Karpas-422 (cell line): ENCODE data around the gene GNG4. TPM values are rescaled to one million over a fixed set of nuclear protein-coding genes. Genes with fewer than 3 reads are reported as not detected.
"Not testable (repeated sequence)": the region's sequence is repeated elsewhere in the genome, so short reads cannot be mapped to it uniquely, and the experiment has no call there.

Source experiments
- DNase-seq: peaks from one replicate; pipeline ENCODE4 v3.0.0-alpha.2; 2015
- H2AFZ ChIP-seq: fragments of 200-600 bp; sonication (generic); 2 replicates; pipeline ENCODE4 v1.6.1; 2014; ENCODE audit warnings: antibody characterized with exemption, low read length, mixed read lengths
- H3K27ac ChIP-seq: fragments of 200-600 bp; sonication (generic); 2 replicates; pipeline ENCODE4 v1.5.1; 2014; ENCODE audit warnings: mild to moderate bottlenecking, low read length, moderate library complexity
- H3K27me3 ChIP-seq: fragments of 200-600 bp; sonication (generic); 2 replicates; pipeline ENCODE4 v1.6.1; 2014; ENCODE audit warnings: low read length, mixed read lengths
- H3K36me3 ChIP-seq: fragments of 200-600 bp; sonication (generic); 2 replicates; pipeline ENCODE4 v1.6.1; 2014; ENCODE audit warnings: low read length, mixed read lengths; ENCODE audit not compliant: insufficient read depth
- H3K4me1 ChIP-seq: fragments of 200-600 bp; sonication (generic); 2 replicates; pipeline ENCODE4 v1.6.1; 2014; ENCODE audit warnings: mild to moderate bottlenecking, low read length, mixed read lengths
- H3K4me2 ChIP-seq: fragments of 200-600 bp; sonication (generic); 2 replicates; pipeline ENCODE4 v1.6.1; 2014; ENCODE audit warnings: low read length, low read depth, mild to moderate bottlenecking; ENCODE audit not compliant: poor library complexity, severe bottlenecking
- H3K4me3 ChIP-seq: fragments of 200-600 bp; sonication (generic); 2 replicates; pipeline ENCODE4 v1.5.1; 2014; ENCODE audit warnings: mild to moderate bottlenecking, antibody characterized with exemption, low read length, mixed read lengths
- H3K79me2 ChIP-seq: fragments of 200-600 bp; sonication (generic); 2 replicates; pipeline ENCODE4 v1.6.1; 2014; ENCODE audit warnings: mild to moderate bottlenecking, low read length, mixed read lengths
- H3K9ac ChIP-seq: fragments of 200-600 bp; sonication (generic); 2 replicates; pipeline ENCODE4 v1.6.0; 2014; ENCODE audit warnings: low read length
- H3K9me2 ChIP-seq: fragments of 200-600 bp; sonication (generic), shearing (Covaris generic); replicated peaks from 2 replicates; pipeline ENCODE4 v1.6.0; 2014; ENCODE audit warnings: mild to moderate bottlenecking, low read length, moderate library complexity; ENCODE audit not compliant: insufficient read depth
- H3K9me3 ChIP-seq: fragments of 300-700, 200-600 bp; sonication (generic); 2 replicates; pipeline ENCODE4 v1.6.1; 2014; ENCODE audit warnings: low read length, mixed read lengths
- H4K20me1 ChIP-seq: fragments of 200-600 bp; sonication (generic); 2 replicates; pipeline ENCODE4 v1.6.1; 2014; ENCODE audit warnings: mild to moderate bottlenecking, antibody characterized with exemption, low read length, low read depth; ENCODE audit not compliant: insufficient read depth
- total RNA-seq: library from RNA; depleted of rRNA; stranded (reverse); fragments of >200 nt; shearing (Covaris generic); gene quantifications from 2 replicates; pipeline ENCODE4 v1.2.3, GENCODE V29; 2014; ENCODE audit warnings: low replicate concordance

The GNG4 gene
- total RNA-seq, 1 experiment from 2014 or later = not detected

GRCh38 chr1:235638612-235639011, 11.0 kb downstream of the GNG4 start:
- H3K9ac ChIP-seq, H3K36me3 ChIP-seq, H3K4me3 ChIP-seq, H2AFZ ChIP-seq, H3K4me2 ChIP-seq, H3K27ac ChIP-seq, H3K9me2 ChIP-seq, H3K9me3 ChIP-seq, H3K4me1 ChIP-seq, H3K79me2 ChIP-seq, H4K20me1 ChIP-seq, H3K27me3 ChIP-seq, DNase-seq: not testable (repeated sequence)

DNA sequence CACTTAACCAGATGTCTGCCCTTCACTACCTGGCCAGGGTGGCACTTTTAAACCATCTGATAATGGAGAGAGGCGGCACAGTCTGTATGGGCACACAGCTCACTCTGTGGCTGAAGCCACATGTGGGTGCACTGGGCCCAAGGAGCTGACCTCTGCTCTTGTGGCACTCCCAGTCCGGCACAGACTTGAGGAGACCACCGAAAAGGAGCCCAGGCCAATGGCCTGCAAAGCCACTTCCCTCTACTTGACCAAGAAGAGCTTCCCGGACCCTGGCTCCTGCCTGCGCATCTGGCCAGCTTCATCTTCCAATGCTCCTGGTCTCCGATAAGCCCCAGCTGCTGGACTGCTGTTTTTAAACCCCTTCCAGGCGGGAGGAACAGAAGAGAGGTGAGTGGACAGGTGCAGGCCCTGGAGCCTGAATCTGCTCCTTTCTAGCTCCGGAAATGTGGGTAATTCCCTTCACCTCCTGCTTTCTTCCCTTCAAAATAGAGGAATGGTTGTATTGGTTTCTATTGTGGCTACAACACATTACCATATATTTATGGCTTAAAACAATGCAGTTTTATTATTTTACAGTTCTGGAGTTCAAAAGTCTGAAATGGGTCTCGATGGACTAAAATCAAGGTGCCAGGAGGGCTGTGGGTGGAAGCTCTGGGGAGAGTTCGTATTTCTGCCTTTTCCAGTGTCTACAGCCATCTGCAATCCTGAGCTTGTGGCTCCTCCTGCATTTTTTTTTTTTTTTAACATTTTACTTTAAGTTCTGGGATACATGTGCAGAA, 11.6 kb downstream of the GNG4 start:
- H4K20me1 ChIP-seq = no peaks in the 10 kb centered on the region
- no peaks in the 10 kb centered on the region for H3K4me1 ChIP-seq

DNA sequence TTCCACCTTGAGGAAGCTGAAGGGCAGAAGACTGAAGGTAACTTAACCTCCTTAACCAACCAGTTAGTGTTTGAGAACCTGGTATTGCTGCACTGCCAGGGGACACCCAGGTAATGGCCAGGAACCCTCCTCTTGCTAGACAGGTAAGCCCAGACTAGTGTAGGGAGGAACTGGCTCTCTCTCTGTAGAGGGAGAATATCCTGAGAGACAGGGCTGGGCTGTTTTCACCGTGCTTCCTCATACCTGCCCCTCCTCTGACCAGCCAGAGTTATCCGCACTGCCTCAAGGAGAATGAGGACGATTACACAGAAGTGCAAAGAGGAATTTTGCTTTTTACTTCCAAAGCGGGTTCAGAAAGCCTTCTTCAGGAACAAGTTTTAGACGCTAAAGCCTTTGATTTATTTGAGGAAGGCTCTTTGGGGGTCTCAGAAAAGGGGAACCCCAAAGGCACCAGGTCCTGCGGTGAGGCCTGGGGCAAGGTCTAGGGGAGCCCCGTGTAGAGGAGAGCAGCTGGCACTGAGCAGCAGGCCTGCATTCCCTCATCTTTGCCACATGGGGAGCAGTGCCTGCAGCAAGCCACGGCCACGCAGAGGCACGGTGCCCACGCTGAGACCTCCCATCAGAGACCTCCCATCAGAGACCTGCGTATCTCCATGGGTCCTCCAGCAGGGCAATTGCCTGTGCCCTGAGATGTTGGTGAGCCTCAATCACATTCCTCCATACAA, 13.5 kb downstream of the GNG4 start:
- H3K9me2 ChIP-seq = no peaks in the 10 kb centered on the region
- no peaks in the 10 kb centered on the region for H3K36me3 ChIP-seq

More for the DNA sequence above, 11.6 kb downstream of the GNG4 start:
- H3K4me2 ChIP-seq = no peak overlapping the region
- no peak overlapping the region for H3K27ac ChIP-seq
- H2AFZ ChIP-seq = no peak overlapping the region
- no peaks in the 10 kb centered on the region for H3K79me2 ChIP-seq
- no peaks in the 10 kb centered on the region for H3K9me2 ChIP-seq
- H3K4me3 ChIP-seq = no peak overlapping the region
- H3K27me3 ChIP-seq = no peaks in the 10 kb centered on the region
- no peak overlapping the region for H3K9ac ChIP-seq
- no peaks in the 10 kb centered on the region for H3K36me3 ChIP-seq
- DNase-seq = no peak
- H3K9me3 ChIP-seq = no peaks in the 10 kb centered on the region

DNA sequence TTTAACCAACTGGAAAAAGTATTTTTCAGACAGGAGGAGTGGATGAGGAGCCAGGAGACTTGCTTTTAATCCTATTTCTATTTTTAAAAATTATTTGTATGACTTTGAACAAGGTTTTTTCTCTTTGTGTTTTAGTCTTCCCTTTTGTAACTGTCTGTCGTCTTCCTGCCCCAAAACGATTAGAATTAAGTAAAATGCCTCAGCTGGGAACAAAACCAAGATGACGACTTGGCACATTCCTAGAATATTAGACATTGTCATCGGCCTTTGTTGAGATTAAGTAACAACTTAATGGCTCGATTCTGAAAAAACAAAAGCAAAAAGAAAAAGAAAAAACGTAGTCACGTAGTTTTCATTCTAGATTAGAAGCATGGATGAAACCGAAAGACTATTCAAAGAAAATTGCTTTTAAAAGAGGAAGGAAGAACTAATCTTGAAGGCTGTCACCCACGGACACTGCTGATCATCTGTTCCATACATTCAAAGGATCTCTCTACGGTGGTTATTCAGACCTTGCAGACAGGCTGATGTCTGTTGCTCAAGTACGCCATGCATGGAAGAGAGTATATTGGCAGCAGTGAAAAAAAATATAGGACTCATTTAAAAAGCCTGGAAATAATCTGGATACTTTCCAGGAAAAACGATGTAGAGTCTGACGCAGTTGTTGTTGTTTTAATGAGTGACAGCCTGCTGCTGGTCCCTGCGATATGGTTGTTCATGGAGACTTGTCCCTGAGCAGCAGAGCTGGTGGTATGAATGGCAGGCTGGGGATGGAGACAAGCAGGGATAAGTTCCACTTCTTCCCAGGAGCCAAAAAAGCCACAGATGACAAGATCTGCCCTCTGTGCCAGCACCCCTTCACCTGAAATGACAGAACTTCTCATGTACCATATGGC, 16.8 kb downstream of the GNG4 start:
- no peak for DNase-seq
- Histone ChIP-seq H3K4me1 (no peaks in the 10 kb centered on the region), H3K4me2 (peak overlapping the region; percentile 7), H3K9me2 (no peaks in the 10 kb centered on the region), H3K27ac (no peak overlapping the region), H4K20me1 (no peaks in the 10 kb centered on the region), H2AFZ (no peak overlapping the region), H3K4me3 (no peak overlapping the region), H3K9ac (no peak overlapping the region), H3K79me2 (no peaks in the 10 kb centered on the region), H3K27me3 (no peaks in the 10 kb centered on the region), H3K9me3 (no peaks in the 10 kb centered on the region), H3K36me3 (no peaks in the 10 kb centered on the region)

More for the DNA sequence above, 13.5 kb downstream of the GNG4 start:
- Histone ChIP-seq H4K20me1 (no peaks in the 10 kb centered on the region), H3K4me3 (no peak overlapping the region), H3K4me1 (no peaks in the 10 kb centered on the region), H3K27ac (no peak overlapping the region), H3K79me2 (no peaks in the 10 kb centered on the region), H2AFZ (no peak overlapping the region), H3K27me3 (no peaks in the 10 kb centered on the region), H3K9ac (no peak overlapping the region), H3K4me2 (no peak overlapping the region), H3K9me3 (no peaks in the 10 kb centered on the region)
- DNase-seq = no peak

- H3K4me1 ChIP-seq = no peaks in the 10 kb centered on the region
- no peaks in the 10 kb centered on the region for H3K9me2 ChIP-seq
- no peaks in the 10 kb centered on the region for H3K27me3 ChIP-seq
- DNase-seq = no peak
- H3K79me2 ChIP-seq = no peaks in the 10 kb centered on the region
- no peak overlapping the region for H2AFZ ChIP-seq
- H3K36me3 ChIP-seq = no peaks in the 10 kb centered on the region
- no peak overlapping the region for H3K9ac ChIP-seq
- H3K9me3 ChIP-seq = no peaks in the 10 kb centered on the region
- H3K4me2 ChIP-seq = no peak overlapping the region
- H3K4me3 ChIP-seq = no peak overlapping the region
- no peaks in the 10 kb centered on the region for H4K20me1 ChIP-seq
- H3K27ac ChIP-seq = no peak overlapping the region
Measured at GRCh38 chr1:235631816-235632215, 17.8 kb downstream of the GNG4 start.

DNA sequence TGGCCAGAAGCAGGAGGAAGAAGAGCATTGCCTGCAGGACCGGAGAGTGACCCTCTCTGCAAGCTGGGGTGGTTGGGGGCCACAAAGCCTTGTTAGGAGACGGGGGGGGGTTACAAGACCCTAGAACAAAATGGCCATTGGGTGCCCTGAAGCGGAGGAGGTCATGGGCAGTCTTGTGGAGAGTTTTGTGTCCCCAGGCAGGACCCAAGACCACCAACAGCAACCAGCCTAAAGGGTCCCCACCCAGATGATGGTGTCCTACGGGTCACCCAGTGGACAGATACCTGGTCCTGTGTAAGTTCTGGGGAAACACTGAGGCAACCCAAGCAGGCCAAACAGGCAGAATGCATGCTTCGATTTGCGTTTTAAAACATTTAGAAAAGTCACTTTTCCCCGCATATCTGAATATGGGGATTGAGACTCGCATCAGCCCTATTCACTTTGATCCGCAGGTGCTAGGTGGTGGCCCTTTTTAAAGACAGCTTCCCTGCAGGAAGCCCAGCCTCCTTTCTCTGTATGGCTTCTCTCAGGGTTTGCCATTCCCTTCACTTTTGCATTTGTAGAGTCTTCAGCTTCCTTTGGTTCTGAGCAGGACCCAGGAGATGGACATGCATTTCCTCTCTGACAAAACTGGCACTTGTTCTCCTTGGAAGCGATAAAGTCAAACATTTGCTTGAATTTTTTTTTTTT, 21.1 kb downstream of the GNG4 start:
- Histone ChIP-seq H3K4me3 (no peak overlapping the region), H3K27ac (no peak overlapping the region), H3K4me2 (no peak overlapping the region), H3K79me2 (no peaks in the 10 kb centered on the region), H3K36me3 (no peaks in the 10 kb centered on the region), H3K9me2 (no peaks in the 10 kb centered on the region), H4K20me1 (no peaks in the 10 kb centered on the region), H3K27me3 (no peaks in the 10 kb centered on the region), H3K9me3 (no peaks in the 10 kb centered on the region), H2AFZ (no peak overlapping the region), H3K4me1 (no peaks in the 10 kb centered on the region), H3K9ac (no peak overlapping the region)
- no peak for DNase-seq

GRCh38 chr1:235625831-235626230, 23.8 kb downstream of the GNG4 start:
- no peak overlapping the region for H3K4me2 ChIP-seq
- no peak for DNase-seq
- H3K4me3 ChIP-seq = no peak overlapping the region
- no peaks in the 10 kb centered on the region for H4K20me1 ChIP-seq
- H3K4me1 ChIP-seq = no peaks in the 10 kb centered on the region
- no peak overlapping the region for H3K27ac ChIP-seq
- H3K9me3 ChIP-seq = no peaks in the 10 kb centered on the region
- H2AFZ ChIP-seq = no peak overlapping the region
- H3K9ac ChIP-seq = no peak overlapping the region
- no peaks in the 10 kb centered on the region for H3K79me2 ChIP-seq
- no peaks in the 10 kb centered on the region for H3K9me2 ChIP-seq
- H3K27me3 ChIP-seq = no peaks in the 10 kb centered on the region
- no peaks in the 10 kb centered on the region for H3K36me3 ChIP-seq
